Endothelial cell of umbilical vein (primary cell): ENCODE measurements around the gene TRPC5OS.

Source experiments
- CTCF ChIP-seq, 2 donors: IDR thresholded peaks; 1 replicate in 1 of 2; 2 replicates in 1 of 2; pipeline ENCODE4 v1.5.1; 2011; ENCODE audit warnings: low read length in 2 of 2, mild to moderate bottlenecking in 2 of 2, moderate library complexity in 2 of 2, control low read depth in 1 of 2, inconsistent platforms in 1 of 2, low read depth in 1 of 2; ENCODE audit not compliant: insufficient read depth in 1 of 2; ENCODE audit errors: extremely low read depth in 1 of 2
- EZH2 ChIP-seq: IDR thresholded peaks from 2 replicates; pipeline ENCODE4 v1.6.1; 2012; ENCODE audit warnings: borderline replicate concordance, low read depth, mild to moderate bottlenecking, moderate library complexity, low read length, inconsistent platforms; ENCODE audit not compliant: severe bottlenecking
- GATA2 ChIP-seq: IDR thresholded peaks from 2 replicates; pipeline ENCODE4 v1.7.0; 2011; ENCODE audit warnings: low read depth, mild to moderate bottlenecking, moderate library complexity, mixed read lengths, low read length; ENCODE audit not compliant: insufficient read length, insufficient read depth
- MAX ChIP-seq: IDR thresholded peaks from 2 replicates; pipeline ENCODE4 v1.6.1; 2011; ENCODE audit not compliant: insufficient read depth, insufficient read length
- POLR2A ChIP-seq: IDR thresholded peaks from 2 replicates; pipeline ENCODE4 v1.6.1; 2012; ENCODE audit warnings: low read depth, mild to moderate bottlenecking, control low read depth, low read length
- POLR2AphosphoS5 ChIP-seq: IDR thresholded peaks from 2 replicates; pipeline ENCODE4 v1.6.1; 2012; ENCODE audit warnings: low read depth, mild to moderate bottlenecking, control low read depth, low read length, moderate library complexity; ENCODE audit not compliant: insufficient read depth

- no peak for TF ChIP-seq POLR2AphosphoS5
- TF ChIP-seq CTCF (IDR thresholded peaks at IDR 0.05; ENCODE audit: extremely low read depth in 1 of 2, insufficient read depth in 1 of 2, low read depth in 1 of 2, low read length in 2 of 2), result no peak
- TF ChIP-seq EZH2, result no peak
- TF ChIP-seq MAX, result no peak
- TF ChIP-seq POLR2A, result no peak
- no peak for TF ChIP-seq GATA2
These were observed 4.8 kb downstream of the TRPC5OS start for GRCh38 chrX:111880735-111881134.
